Upper lobe of left lung (tissue), 4 donors: ENCODE data around the gene MAPK8IP1.

Source experiments
- CTCF ChIP-seq, 6 experiments: fragments of 450-650 bp in 4 of 6; fragments of 200-600 bp in 2 of 6; sonication (generic) in 2 of 6; IDR thresholded peaks; one replicate each; pipeline ENCODE4 v1.5.1; 2016 to 2019; ENCODE audit warnings: antibody characterized with exemption in 6 of 6
- POLR2A ChIP-seq, 4 donors: fragments of 450-650 bp; IDR thresholded peaks; one replicate each; pipeline ENCODE4 v1.5.1; 2016 to 2017; ENCODE audit warnings: antibody characterized with exemption in 4 of 4, mild to moderate bottlenecking in 2 of 4
- POLR2AphosphoS5 ChIP-seq, 2 donors: sonication (generic); formaldehyde crosslinking; IDR thresholded peaks; one replicate each; pipeline ENCODE4 v1.5.1; 2017; ENCODE audit warnings: antibody characterized with exemption in 2 of 2

- TF ChIP-seq POLR2A (IDR thresholded peaks at IDR 0.05) (no peak), CTCF (IDR thresholded peaks at IDR 0.05) (no peak), POLR2AphosphoS5 (IDR thresholded peaks at IDR 0.05) (no peak)
Measured at GRCh38 chr11:45885921-45886721, 670 bp downstream of the MAPK8IP1 start.
